Measurements from ENCODE around the gene LMBR1.
A peak's percentile ranks its signal among the peaks of the same experiment; 100 is the strongest.
"Not testable (repeated sequence)": the region's sequence is repeated elsewhere in the genome, so short reads cannot be mapped to it uniquely, and the experiment has no call there.

Gene LMBR1

GRCh38 chr7:156892821-156893706 lies at the start of gene LMBR1:
LMBR1 (minus strand) TSS chr7:156893183; CDS start chr7:156892993, 190 bp downstream.
- peak; percentile 48 to 95 (median 90) for DNase-seq

GRCh38 chr7:156942708-156943090 lies 49.7 kb upstream of the LMBR1 start:
- DNase-seq: no peak

- no peak for DNase-seq
Measured at GRCh38 chr7:156941393-156942182, 48.6 kb upstream of the LMBR1 start.

- no peak for DNase-seq
Measured at GRCh38 chr7:156940421-156941122, 47.6 kb upstream of the LMBR1 start.

- not testable (repeated sequence) for DNase-seq
Measured at GRCh38 chr7:156936766-156937165, 43.8 kb upstream of the LMBR1 start.

- no peak for DNase-seq
Measured at GRCh38 chr7:156935250-156935649, 42.3 kb upstream of the LMBR1 start.

- no peak for DNase-seq
Measured at GRCh38 chr7:156932006-156932405, 39.0 kb upstream of the LMBR1 start.

- DNase-seq: no peak
Measured at GRCh38 chr7:156929789-156930539, 37.0 kb upstream of the LMBR1 start.

- no peak for DNase-seq
Measured at GRCh38 chr7:156928406-156928747, 35.4 kb upstream of the LMBR1 start.

GRCh38 chr7:156927571-156928405 lies 34.8 kb upstream of the LMBR1 start:
- DNase-seq: no peak

GRCh38 chr7:156925821-156926220 lies 32.8 kb upstream of the LMBR1 start:
- not testable (repeated sequence) for DNase-seq

GRCh38 chr7:156922304-156922703 lies 29.3 kb upstream of the LMBR1 start:
- not testable (repeated sequence) for DNase-seq

- DNase-seq: not testable (repeated sequence)
Measured at GRCh38 chr7:156920487-156921373, 27.7 kb upstream of the LMBR1 start.

GRCh38 chr7:156920076-156920475 lies 27.1 kb upstream of the LMBR1 start:
- no peak for DNase-seq

GRCh38 chr7:156919132-156919713 lies 26.2 kb upstream of the LMBR1 start:
- DNase-seq: no peak

- DNase-seq: no peak
Measured at GRCh38 chr7:156918635-156919034, 25.7 kb upstream of the LMBR1 start.

GRCh38 chr7:156909574-156910252 lies 16.7 kb upstream of the LMBR1 start:
- not testable (repeated sequence) for DNase-seq

GRCh38 chr7:156907656-156908055 lies 14.7 kb upstream of the LMBR1 start:
- no peak for DNase-seq
